ENCODE results near the gene FAM236C.
"Not testable (repeated sequence)": the region's sequence is repeated elsewhere in the genome, so short reads cannot be mapped to it uniquely, and the experiment has no call there.

The FAM236C gene

DNA sequence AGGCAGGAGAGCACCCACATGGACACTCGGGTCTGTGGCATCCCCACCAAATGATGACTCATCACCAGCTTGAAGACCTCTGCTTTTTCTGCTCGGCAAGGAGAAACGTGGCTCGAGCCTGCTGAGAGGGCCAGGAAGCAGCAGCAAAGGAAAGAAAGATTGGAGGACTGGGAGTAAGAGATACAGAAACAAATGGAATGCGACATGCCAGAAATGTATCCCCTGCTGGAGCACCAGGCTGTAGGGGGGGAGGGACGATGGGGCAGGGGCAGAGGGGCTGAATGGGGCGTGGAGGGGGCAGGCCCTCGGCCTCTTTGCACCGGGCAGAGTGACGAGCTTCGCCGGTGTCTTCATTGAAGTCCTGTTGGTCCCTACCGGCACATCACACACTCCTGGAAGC lies at the start of gene FAM236C:
TSS of gene FAM236C (plus strand) at position 301 of the 400 bp plus-strand sequence. CDS start 100 bp downstream, outside the sequence.
- H3K27ac ChIP-seq (ENCODE audit: low read length); H3K9me3 ChIP-seq (replicated peaks; ENCODE audit: insufficient read depth, low read length); H3K79me2 ChIP-seq (ENCODE audit: low read length); DNase-seq; H3K9ac ChIP-seq (ENCODE audit: low read length); H3K4me3 ChIP-seq (ENCODE audit: low read length); H3K9me2 ChIP-seq (replicated peaks; ENCODE audit: insufficient read depth, low read length); H2AFZ ChIP-seq (ENCODE audit: low read length); H3K27me3 ChIP-seq (replicated peaks; ENCODE audit: insufficient read depth, low read length); H3K4me2 ChIP-seq (ENCODE audit: low read depth, low read length); H3K36me3 ChIP-seq (replicated peaks; ENCODE audit: insufficient read depth, low read length); H4K20me1 ChIP-seq (ENCODE audit: insufficient read depth, low read length); H3F3A ChIP-seq (ENCODE audit: insufficient read depth, low read length); H3K4me1 ChIP-seq (ENCODE audit: low read length): not testable (repeated sequence)

DNA sequence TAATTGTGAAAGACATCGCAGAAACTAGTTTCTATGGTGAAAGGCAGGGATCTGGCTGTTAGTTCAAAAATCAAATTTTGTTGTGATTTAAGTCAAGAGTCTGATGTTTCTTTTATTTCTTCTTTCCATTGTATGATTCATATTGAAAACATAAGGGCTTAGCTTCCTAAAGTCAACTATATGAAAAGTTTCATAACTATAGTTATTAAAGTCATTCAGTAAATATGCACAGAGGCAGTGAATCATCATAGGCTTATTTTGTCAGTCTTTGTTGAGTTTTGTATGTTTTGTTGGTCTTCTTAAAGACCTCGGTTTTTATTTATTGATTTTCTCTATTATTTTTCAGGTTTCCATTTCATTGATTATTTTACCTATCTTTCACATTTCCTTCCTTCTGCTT lies 29.5 kb upstream of the FAM236C start:
- H3K9me3 ChIP-seq (replicated peaks; ENCODE audit: insufficient read depth, low read length); H3K36me3 ChIP-seq (replicated peaks; ENCODE audit: insufficient read depth, low read length); H3K4me2 ChIP-seq (ENCODE audit: low read depth, low read length); H3K79me2 ChIP-seq (ENCODE audit: low read length); H3K27me3 ChIP-seq (replicated peaks; ENCODE audit: insufficient read depth, low read length); H3K9ac ChIP-seq (ENCODE audit: low read length); H4K20me1 ChIP-seq (ENCODE audit: insufficient read depth, low read length); H3K4me1 ChIP-seq (ENCODE audit: low read length); DNase-seq; H2AFZ ChIP-seq (ENCODE audit: low read length); H3K4me3 ChIP-seq (ENCODE audit: low read length); H3K27ac ChIP-seq (ENCODE audit: low read length); H3K9me2 ChIP-seq (replicated peaks; ENCODE audit: insufficient read depth, low read length); H3F3A ChIP-seq (ENCODE audit: insufficient read depth, low read length): not testable (repeated sequence)

DNA sequence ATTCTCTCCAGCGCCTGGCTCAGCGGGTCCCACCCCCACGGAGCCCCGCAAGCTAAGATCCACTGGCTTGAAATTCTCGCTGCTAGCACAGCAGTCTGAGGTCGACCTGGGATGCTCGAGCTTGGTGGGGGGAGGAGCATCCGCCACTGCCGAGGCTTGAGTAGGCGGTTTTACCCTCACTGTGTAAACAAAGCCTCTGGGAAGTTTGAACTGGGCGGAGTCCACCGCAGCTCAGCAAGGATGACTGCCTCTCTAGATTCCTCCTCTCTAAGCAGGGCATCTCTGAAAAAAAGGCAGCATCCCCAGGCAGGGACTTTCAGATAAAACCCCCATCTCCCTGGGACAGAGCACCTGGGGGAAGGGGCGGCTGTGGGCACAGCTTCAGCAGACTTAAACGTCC lies 22.7 kb upstream of the FAM236C start:
- H3K4me1 ChIP-seq (ENCODE audit: low read length); H2AFZ ChIP-seq (ENCODE audit: low read length); H3K9me3 ChIP-seq (replicated peaks; ENCODE audit: insufficient read depth, low read length); H3K9ac ChIP-seq (ENCODE audit: low read length); H3K4me2 ChIP-seq (ENCODE audit: low read depth, low read length); H3K27ac ChIP-seq (ENCODE audit: low read length); H3K36me3 ChIP-seq (replicated peaks; ENCODE audit: insufficient read depth, low read length); DNase-seq; H3K27me3 ChIP-seq (replicated peaks; ENCODE audit: insufficient read depth, low read length); H3K9me2 ChIP-seq (replicated peaks; ENCODE audit: insufficient read depth, low read length); H3F3A ChIP-seq (ENCODE audit: insufficient read depth, low read length); H4K20me1 ChIP-seq (ENCODE audit: insufficient read depth, low read length); H3K79me2 ChIP-seq (ENCODE audit: low read length); H3K4me3 ChIP-seq (ENCODE audit: low read length): not testable (repeated sequence)

DNA sequence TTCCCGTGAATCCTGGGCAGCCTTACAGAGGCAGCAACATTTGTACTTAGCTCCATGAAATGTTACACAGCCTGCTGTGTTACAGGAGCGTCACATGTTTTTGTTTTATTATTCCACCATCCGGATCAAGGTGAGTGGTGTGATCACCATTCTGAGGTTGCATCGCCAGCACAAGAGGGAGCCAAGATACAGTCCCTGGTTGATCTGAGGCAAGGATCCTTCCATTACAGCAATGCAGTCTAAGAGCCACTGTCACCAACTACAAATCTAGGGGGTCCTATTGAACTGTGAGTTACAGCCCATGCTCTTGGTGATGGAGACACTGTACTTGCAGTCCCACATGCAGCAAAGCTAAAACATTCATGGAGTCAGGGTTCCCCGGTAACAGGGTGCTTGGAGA lies 3.7 kb downstream of the FAM236C start:
- H3K4me2 ChIP-seq (ENCODE audit: low read depth, low read length); H3K4me1 ChIP-seq (ENCODE audit: low read length); H3K27me3 ChIP-seq (replicated peaks; ENCODE audit: insufficient read depth, low read length); H2AFZ ChIP-seq (ENCODE audit: low read length); DNase-seq; H3K79me2 ChIP-seq (ENCODE audit: low read length); H3F3A ChIP-seq (ENCODE audit: insufficient read depth, low read length); H3K4me3 ChIP-seq (ENCODE audit: low read length); H3K9me2 ChIP-seq (replicated peaks; ENCODE audit: insufficient read depth, low read length); H3K9ac ChIP-seq (ENCODE audit: low read length); H4K20me1 ChIP-seq (ENCODE audit: insufficient read depth, low read length); H3K36me3 ChIP-seq (replicated peaks; ENCODE audit: insufficient read depth, low read length); H3K9me3 ChIP-seq (replicated peaks; ENCODE audit: insufficient read depth, low read length); H3K27ac ChIP-seq (ENCODE audit: low read length): not testable (repeated sequence)

DNA sequence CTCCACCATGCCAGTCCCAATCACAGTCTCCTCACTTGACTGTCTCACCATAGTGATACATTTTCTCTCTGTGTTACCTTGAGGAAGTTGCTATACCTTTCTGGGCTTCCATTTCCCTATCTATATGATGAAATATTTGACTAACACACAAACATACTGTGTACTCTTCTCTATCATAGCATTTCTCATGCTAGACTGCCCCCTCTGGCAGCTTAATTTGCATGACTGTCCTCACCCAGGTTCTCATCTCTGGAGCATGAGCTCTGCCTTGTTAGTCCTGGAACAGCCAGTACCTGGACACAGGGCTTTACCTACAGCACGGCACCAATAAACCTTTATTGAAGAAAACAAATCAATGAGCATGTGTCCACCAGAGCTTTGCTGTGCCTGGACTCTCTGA lies 19.9 kb downstream of the FAM236C start:
- DNase-seq; H3K4me2 ChIP-seq (ENCODE audit: low read depth, low read length); H3K27me3 ChIP-seq (replicated peaks; ENCODE audit: insufficient read depth, low read length): not testable (repeated sequence)

DNA sequence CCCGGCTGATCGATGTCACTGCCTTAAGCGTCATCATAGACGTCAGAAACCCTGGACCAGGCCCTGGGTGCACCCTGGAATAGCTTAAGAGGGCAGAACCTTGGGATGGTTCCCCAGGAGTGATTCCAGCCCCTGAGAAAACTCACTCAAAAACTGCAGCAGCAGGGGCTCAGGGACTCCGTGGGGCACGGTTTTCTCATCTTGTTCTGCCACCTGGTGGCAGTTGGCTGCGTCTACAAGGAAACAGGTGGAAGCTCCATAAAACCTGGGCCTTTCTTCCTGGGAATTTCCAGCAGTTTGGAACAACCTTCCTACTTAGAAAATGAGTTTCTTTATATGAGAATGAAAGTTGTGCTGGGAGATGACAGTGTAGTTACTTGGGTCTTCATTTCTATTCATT lies 24.0 kb downstream of the FAM236C start:
- not testable (repeated sequence) for H3K27ac ChIP-seq (ENCODE audit: low read length); H4K20me1 ChIP-seq (ENCODE audit: insufficient read depth, low read length); H3F3A ChIP-seq (ENCODE audit: insufficient read depth, low read length); H3K4me1 ChIP-seq (ENCODE audit: low read length); H3K4me2 ChIP-seq (ENCODE audit: low read depth, low read length); H3K9me2 ChIP-seq (replicated peaks; ENCODE audit: insufficient read depth, low read length); H3K4me3 ChIP-seq (ENCODE audit: low read length); H3K9ac ChIP-seq (ENCODE audit: low read length); H3K36me3 ChIP-seq (replicated peaks; ENCODE audit: insufficient read depth, low read length); H2AFZ ChIP-seq (ENCODE audit: low read length); H3K9me3 ChIP-seq (replicated peaks; ENCODE audit: insufficient read depth, low read length); DNase-seq; H3K79me2 ChIP-seq (ENCODE audit: low read length); H3K27me3 ChIP-seq (replicated peaks; ENCODE audit: insufficient read depth, low read length)

More for the DNA sequence above, 19.9 kb downstream of the FAM236C start:
- not testable (repeated sequence) for H3K27ac ChIP-seq (ENCODE audit: low read length); H2AFZ ChIP-seq (ENCODE audit: low read length); H3K4me3 ChIP-seq (ENCODE audit: low read length); H3F3A ChIP-seq (ENCODE audit: insufficient read depth, low read length); H4K20me1 ChIP-seq (ENCODE audit: insufficient read depth, low read length); H3K79me2 ChIP-seq (ENCODE audit: low read length); H3K9me3 ChIP-seq (replicated peaks; ENCODE audit: insufficient read depth, low read length); H3K9ac ChIP-seq (ENCODE audit: low read length); H3K4me1 ChIP-seq (ENCODE audit: low read length); H3K9me2 ChIP-seq (replicated peaks; ENCODE audit: insufficient read depth, low read length); H3K36me3 ChIP-seq (replicated peaks; ENCODE audit: insufficient read depth, low read length)

DNA sequence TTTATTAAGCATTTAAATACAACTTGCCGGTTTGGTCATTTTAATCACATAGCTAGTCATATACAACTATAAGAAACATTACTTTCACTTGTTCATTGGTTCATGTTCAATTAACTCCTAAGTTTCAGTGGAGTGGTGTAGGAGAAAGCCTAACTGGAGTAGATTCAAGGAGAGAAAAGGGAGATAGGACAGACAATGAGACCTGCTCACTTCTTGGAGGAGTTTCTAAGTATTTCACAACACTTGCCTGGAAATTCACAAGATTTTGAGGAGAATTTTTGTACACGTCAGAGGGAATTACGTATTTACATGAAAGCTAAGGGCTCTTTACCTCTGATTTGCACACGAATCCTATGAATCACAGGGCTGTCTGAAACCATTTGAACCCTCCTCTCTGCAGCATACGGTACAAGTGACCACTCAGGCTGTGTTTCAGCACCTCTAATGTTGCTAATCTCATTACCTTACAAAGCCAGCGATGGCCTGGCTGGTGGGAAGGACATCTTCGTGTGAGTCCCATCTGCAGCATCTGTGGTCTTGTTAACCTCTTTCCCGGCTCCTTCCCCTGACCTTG lies 24.6 kb downstream of the FAM236C start:
- DNase-seq; H2AFZ ChIP-seq (ENCODE audit: low read length): not testable (repeated sequence)

DNA sequence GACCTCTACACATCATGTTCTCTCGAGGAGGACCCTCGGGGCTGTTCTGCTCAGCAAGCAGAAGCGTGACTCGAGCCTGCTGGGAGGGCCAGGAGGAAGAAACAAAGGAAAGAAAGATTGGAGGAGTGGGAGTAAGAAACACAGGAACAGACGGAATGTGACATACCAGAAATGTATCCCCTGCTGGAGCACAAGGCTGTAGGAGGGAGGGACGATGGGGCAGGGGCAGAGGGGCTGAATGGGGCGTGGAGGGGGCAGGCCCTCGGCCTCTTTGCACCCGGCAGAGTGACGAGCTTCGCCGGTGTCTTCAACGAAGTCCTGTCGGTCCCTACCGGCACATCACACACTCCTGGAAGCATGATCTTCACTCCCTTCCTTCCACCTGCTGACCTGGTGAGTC lies 25.5 kb downstream of the FAM236C start, which contains the start of gene FAM236A:
TSS of gene FAM236A (plus strand) at position 301 of the 400 bp plus-strand sequence. CDS start at position 358, 57 bp downstream.
- not testable (repeated sequence) for H3K4me2 ChIP-seq (ENCODE audit: low read depth, low read length); H2AFZ ChIP-seq (ENCODE audit: low read length); H3K4me1 ChIP-seq (ENCODE audit: low read length); H3K9me2 ChIP-seq (replicated peaks; ENCODE audit: insufficient read depth, low read length); H3K9me3 ChIP-seq (replicated peaks; ENCODE audit: insufficient read depth, low read length); H4K20me1 ChIP-seq (ENCODE audit: insufficient read depth, low read length); H3F3A ChIP-seq (ENCODE audit: insufficient read depth, low read length); H3K27ac ChIP-seq (ENCODE audit: low read length); H3K9ac ChIP-seq (ENCODE audit: low read length); DNase-seq; H3K36me3 ChIP-seq (replicated peaks; ENCODE audit: insufficient read depth, low read length); H3K27me3 ChIP-seq (replicated peaks; ENCODE audit: insufficient read depth, low read length); H3K4me3 ChIP-seq (ENCODE audit: low read length); H3K79me2 ChIP-seq (ENCODE audit: low read length)

More for the DNA sequence above, 24.6 kb downstream of the FAM236C start:
- H3K79me2 ChIP-seq (ENCODE audit: low read length); H3K27me3 ChIP-seq (replicated peaks; ENCODE audit: insufficient read depth, low read length); H3K4me1 ChIP-seq (ENCODE audit: low read length); H3K9me3 ChIP-seq (replicated peaks; ENCODE audit: insufficient read depth, low read length); H3K4me3 ChIP-seq (ENCODE audit: low read length); H3K27ac ChIP-seq (ENCODE audit: low read length); H4K20me1 ChIP-seq (ENCODE audit: insufficient read depth, low read length); H3K36me3 ChIP-seq (replicated peaks; ENCODE audit: insufficient read depth, low read length); H3F3A ChIP-seq (ENCODE audit: insufficient read depth, low read length); H3K9me2 ChIP-seq (replicated peaks; ENCODE audit: insufficient read depth, low read length); H3K4me2 ChIP-seq (ENCODE audit: low read depth, low read length); H3K9ac ChIP-seq (ENCODE audit: low read length): not testable (repeated sequence)

Data from MM.1S (cell line).